ENCODE measurements around the gene NXF1. TPM values are rescaled to one million over a fixed set of nuclear protein-coding genes. Genes with fewer than 3 reads are reported as not detected.

Gene NXF1
- polyA plus RNA-seq, 1 experiment, result 48.9 TPM

- TF ChIP-seq, protein P1, sequence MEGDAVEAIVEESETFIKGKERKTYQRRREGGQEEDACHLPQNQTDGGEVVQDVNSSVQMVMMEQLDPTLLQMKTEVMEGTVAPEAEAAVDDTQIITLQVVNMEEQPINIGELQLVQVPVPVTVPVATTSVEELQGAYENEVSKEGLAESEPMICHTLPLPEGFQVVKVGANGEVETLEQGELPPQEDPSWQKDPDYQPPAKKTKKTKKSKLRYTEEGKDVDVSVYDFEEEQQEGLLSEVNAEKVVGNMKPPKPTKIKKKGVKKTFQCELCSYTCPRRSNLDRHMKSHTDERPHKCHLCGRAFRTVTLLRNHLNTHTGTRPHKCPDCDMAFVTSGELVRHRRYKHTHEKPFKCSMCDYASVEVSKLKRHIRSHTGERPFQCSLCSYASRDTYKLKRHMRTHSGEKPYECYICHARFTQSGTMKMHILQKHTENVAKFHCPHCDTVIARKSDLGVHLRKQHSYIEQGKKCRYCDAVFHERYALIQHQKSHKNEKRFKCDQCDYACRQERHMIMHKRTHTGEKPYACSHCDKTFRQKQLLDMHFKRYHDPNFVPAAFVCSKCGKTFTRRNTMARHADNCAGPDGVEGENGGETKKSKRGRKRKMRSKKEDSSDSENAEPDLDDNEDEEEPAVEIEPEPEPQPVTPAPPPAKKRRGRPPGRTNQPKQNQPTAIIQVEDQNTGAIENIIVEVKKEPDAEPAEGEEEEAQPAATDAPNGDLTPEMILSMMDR (IDR thresholded peaks at IDR 0.05; ENCODE audit: low read depth, low read length), result no peak
- ChIA-PET CTCF (interaction anchor here (2.9 kb wide), 1 partner anchor 13 kb away, joined by 16 read pairs; the partner anchor contains the start of gene TMEM179B), POLR2A (interaction anchor here (1.1 kb wide), 1 partner anchor 32 kb away, joined by 14 read pairs; the partner anchor contains the start of gene STX5)
- no peak overlapping the region for H3K27ac ChIP-seq (ENCODE audit: low read depth, low read length)
- H3K9me3 ChIP-seq (ENCODE audit: control insufficient read depth, insufficient read depth, low read length), result no peaks in the 10 kb centered on the region
- no peaks in the 10 kb centered on the region for H3K27me3 ChIP-seq (ENCODE audit: control insufficient read depth, insufficient read depth, low read length)
- no peak for DNase-seq (ENCODE audit: low read depth, low spot score)
- H3K4me3 ChIP-seq (ENCODE audit: low read depth, low read length), result no peak overlapping the region
Observed at GRCh38 chr11:62799486-62799885, 5.8 kb downstream of the NXF1 start.

- H3K9me3 ChIP-seq (ENCODE audit: control insufficient read depth, insufficient read depth, low read length), result peaks cover 4% of the 10 kb centered on the region; the same call in 1 of the 2 replicates
- no peak overlapping the region for H3K27ac ChIP-seq (ENCODE audit: low read depth, low read length)
- POLR2A ChIA-PET, result interaction anchor here (0.6 to 1.1 kb wide), 3 partner anchors 8 to 98 kb away, joined by 3 to 8 read pairs (median 5); partner anchors contain the start of gene TEX54
- H3K4me3 ChIP-seq (ENCODE audit: low read depth, low read length), result no peak overlapping the region
- no peak for DNase-seq (ENCODE audit: low read depth, low spot score)
- H3K27me3 ChIP-seq (ENCODE audit: control insufficient read depth, insufficient read depth, low read length), result no peaks in the 10 kb centered on the region
- TF ChIP-seq, protein P1 (IDR thresholded peaks at IDR 0.05; ENCODE audit: low read depth, low read length), result no peak
- CTCF ChIA-PET, result interaction anchor here (0.6 to 2.9 kb wide), 2 partner anchors 9 to 10 kb away, joined by 5 to 13 read pairs; partner anchors contain the start of gene TMEM179B
Observed at GRCh38 chr11:62796281-62796680, 9.0 kb downstream of the NXF1 start.

DNA sequence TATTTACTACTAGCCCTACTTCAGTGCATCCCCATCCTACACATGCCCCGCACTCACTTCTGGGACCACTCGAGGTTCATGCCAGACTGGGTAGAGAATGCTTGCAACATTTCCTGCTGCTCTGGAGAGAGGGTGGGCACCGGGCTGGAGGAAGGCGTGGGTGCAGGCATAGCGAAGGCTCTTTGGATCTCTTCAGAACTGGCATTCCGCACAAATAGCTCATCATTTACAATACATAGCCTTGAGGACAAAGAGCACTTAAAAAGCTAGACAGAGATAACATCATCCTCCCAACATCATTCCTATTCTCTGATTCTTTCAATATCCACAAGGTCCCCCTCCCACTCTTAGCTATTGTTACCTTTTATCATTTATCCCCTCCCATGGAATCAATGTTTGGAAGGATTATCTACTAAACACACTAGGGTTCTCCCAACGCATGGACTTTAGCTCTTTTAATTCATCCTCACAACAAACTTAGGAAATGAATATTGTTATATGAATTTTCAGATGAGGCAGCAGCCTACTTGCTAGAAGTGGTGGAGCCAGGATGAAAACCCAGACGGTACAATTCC lies 11.0 kb downstream of the NXF1 start:
- Histone ChIP-seq H3K9me3 (ENCODE audit: control insufficient read depth, insufficient read depth, low read length) (peaks cover 4% of the 10 kb centered on the region; the same call in 1 of the 2 replicates), H3K27me3 (ENCODE audit: control insufficient read depth, insufficient read depth, low read length) (no peaks in the 10 kb centered on the region), H3K4me3 (ENCODE audit: low read depth, low read length) (no peak overlapping the region), H3K27ac (ENCODE audit: low read depth, low read length) (no peak overlapping the region)
- TF ChIP-seq, protein P1 (IDR thresholded peaks at IDR 0.05; ENCODE audit: low read depth, low read length), result no peak
- POLR2A ChIA-PET, result interaction anchor here (0.7 to 1.5 kb wide), 4 partner anchors 10 to 47 kb away, joined by 3 to 7 read pairs (median 4); partner anchors contain the start of gene NXF1
- CTCF ChIA-PET, result interaction anchor here (2.9 kb wide), 1 partner anchor 8 kb away, joined by 13 read pairs; no protein-coding TSS in a partner anchor
- no peak for DNase-seq (ENCODE audit: low read depth, low spot score)

- H3K9me3 ChIP-seq (ENCODE audit: control insufficient read depth, insufficient read depth, low read length), result peaks cover 4% of the 10 kb centered on the region; the same call in 1 of the 2 replicates
- CTCF ChIA-PET, result no interaction called here
Observed at GRCh38 chr11:62792202-62792575, 13.1 kb downstream of the NXF1 start.

More at GRCh38 chr11:62792202-62792575, 13.1 kb downstream of the NXF1 start:
- POLR2A ChIA-PET, result interaction anchor here (0.9 to 1.3 kb wide), 2 partner anchors 12 to 65 kb away, joined by 3 to 4 read pairs; partner anchors contain the start of gene HNRNPUL2
- TF ChIP-seq, protein P1 (IDR thresholded peaks at IDR 0.05; ENCODE audit: low read depth, low read length), result no peak
- Histone ChIP-seq H3K27me3 (ENCODE audit: control insufficient read depth, insufficient read depth, low read length) (no peaks in the 10 kb centered on the region), H3K27ac (ENCODE audit: low read depth, low read length) (peak overlapping the region; percentile 77), H3K4me3 (ENCODE audit: low read depth, low read length) (peak overlapping the region; percentile 35)
- DNase-seq (ENCODE audit: low read depth, low spot score), result no peak
